GM19193 (cell line): ENCODE results near the gene THOP1.

Experiments
- POLR2A ChIP-seq: IDR thresholded peaks from 4 replicates; pipeline ENCODE4 v1.6.1; 2011; ENCODE audit not compliant: insufficient read depth, insufficient read length; ENCODE audit errors: extremely low read depth

THOP1 gene

GRCh38 chr19:2803486-2804155 lies 18.3 kb downstream of the THOP1 start:
- TF ChIP-seq POLR2A, result no peak

GRCh38 chr19:2804156-2805004 lies 19.1 kb downstream of the THOP1 start:
- TF ChIP-seq POLR2A, result no peak

GRCh38 chr19:2805261-2805900 lies 20.1 kb downstream of the THOP1 start:
- no peak for TF ChIP-seq POLR2A

GRCh38 chr19:2805991-2806649 lies 20.8 kb downstream of the THOP1 start:
- TF ChIP-seq POLR2A, result no peak

- TF ChIP-seq POLR2A, result no peak
Measured at GRCh38 chr19:2806736-2807378, 21.6 kb downstream of the THOP1 start.

- TF ChIP-seq POLR2A, result no peak
Measured at GRCh38 chr19:2807379-2808128, 22.3 kb downstream of the THOP1 start.

GRCh38 chr19:2808129-2808941 lies 23.0 kb downstream of the THOP1 start:
- no peak for TF ChIP-seq POLR2A

- no peak for TF ChIP-seq POLR2A
Measured at GRCh38 chr19:2809387-2810140, 24.3 kb downstream of the THOP1 start.

- TF ChIP-seq POLR2A, result no peak
Measured at GRCh38 chr19:2810141-2811091, 25.1 kb downstream of the THOP1 start.

- no peak for TF ChIP-seq POLR2A
Measured at GRCh38 chr19:2811221-2811722, 26.0 kb downstream of the THOP1 start.

- peak; percentile 11 for TF ChIP-seq POLR2A
Measured at GRCh38 chr19:2811735-2812413, 26.6 kb downstream of the THOP1 start.
